Progenitor cell of endocrine pancreas (in vitro differentiated cells): ENCODE data around the gene FOXN3. TPM values are rescaled to one million over a fixed set of nuclear protein-coding genes. Genes with fewer than 3 reads are reported as not detected.
"Not testable (repeated sequence)": the region's sequence is repeated elsewhere in the genome, so short reads cannot be mapped to it uniquely, and the experiment has no call there.

Experiments
- DNase-seq: peaks from one replicate; pipeline ENCODE4 v3.0.0; 2021; ENCODE audit warnings: low spot score; ENCODE audit not compliant: unreplicated experiment
- H3K27ac Mint-ChIP-seq: 2 replicates; pipeline ENCODE4 v1.8.0; 2021; ENCODE audit warnings: mild to moderate bottlenecking, moderate library complexity, mixed read lengths
- H3K27me3 Mint-ChIP-seq: 2 replicates; pipeline ENCODE4 v1.8.0; 2021; ENCODE audit warnings: mixed read lengths
- H3K36me3 Mint-ChIP-seq: 2 replicates; pipeline ENCODE4 v1.8.0; 2022; ENCODE audit warnings: mixed read lengths; ENCODE audit not compliant: insufficient read depth
- H3K4me1 Mint-ChIP-seq: 2 replicates; pipeline ENCODE4 v1.8.0; 2021; ENCODE audit warnings: low read depth, mixed read lengths
- H3K4me3 Mint-ChIP-seq: 2 replicates; pipeline ENCODE4 v1.8.0; 2021; ENCODE audit warnings: low read depth, mild to moderate bottlenecking, moderate library complexity, mixed read lengths
- H3K9me3 Mint-ChIP-seq: 2 replicates; pipeline ENCODE4 v1.8.0; 2021; ENCODE audit warnings: low read depth, mixed read lengths
- total RNA-seq: library from RNA; stranded (reverse); gene quantifications from 2 replicates; pipeline ENCODE4 v1.2.1, GENCODE V29; 2021
- TF ChIP-seq, protein P1 (sequence below): fragments of 200-600 bp; sonication (generic); IDR thresholded peaks from one replicate; pipeline ENCODE4 v1.5.0; 2021; ENCODE audit warnings: antibody characterized with exemption, mild to moderate bottlenecking; ENCODE audit not compliant: unreplicated experiment

FOXN3 gene
- total RNA-seq, 1 donor from 2014 or later, result 25.8 TPM

- DNase-seq, result no peak
- Mint-ChIP-seq H3K9me3 (no peaks in the 10 kb centered on the region), H3K36me3 (peaks cover 9% of the 10 kb centered on the region), H3K27me3 (no peaks in the 10 kb centered on the region), H3K4me3 (no peak overlapping the region), H3K27ac (no peak overlapping the region), H3K4me1 (peaks cover 4% of the 10 kb centered on the region)
- TF ChIP-seq, protein P1, sequence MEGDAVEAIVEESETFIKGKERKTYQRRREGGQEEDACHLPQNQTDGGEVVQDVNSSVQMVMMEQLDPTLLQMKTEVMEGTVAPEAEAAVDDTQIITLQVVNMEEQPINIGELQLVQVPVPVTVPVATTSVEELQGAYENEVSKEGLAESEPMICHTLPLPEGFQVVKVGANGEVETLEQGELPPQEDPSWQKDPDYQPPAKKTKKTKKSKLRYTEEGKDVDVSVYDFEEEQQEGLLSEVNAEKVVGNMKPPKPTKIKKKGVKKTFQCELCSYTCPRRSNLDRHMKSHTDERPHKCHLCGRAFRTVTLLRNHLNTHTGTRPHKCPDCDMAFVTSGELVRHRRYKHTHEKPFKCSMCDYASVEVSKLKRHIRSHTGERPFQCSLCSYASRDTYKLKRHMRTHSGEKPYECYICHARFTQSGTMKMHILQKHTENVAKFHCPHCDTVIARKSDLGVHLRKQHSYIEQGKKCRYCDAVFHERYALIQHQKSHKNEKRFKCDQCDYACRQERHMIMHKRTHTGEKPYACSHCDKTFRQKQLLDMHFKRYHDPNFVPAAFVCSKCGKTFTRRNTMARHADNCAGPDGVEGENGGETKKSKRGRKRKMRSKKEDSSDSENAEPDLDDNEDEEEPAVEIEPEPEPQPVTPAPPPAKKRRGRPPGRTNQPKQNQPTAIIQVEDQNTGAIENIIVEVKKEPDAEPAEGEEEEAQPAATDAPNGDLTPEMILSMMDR, result no peak
Observed at GRCh38 chr14:89158701-89159100, 258.3 kb downstream of the FOXN3 start.

DNA sequence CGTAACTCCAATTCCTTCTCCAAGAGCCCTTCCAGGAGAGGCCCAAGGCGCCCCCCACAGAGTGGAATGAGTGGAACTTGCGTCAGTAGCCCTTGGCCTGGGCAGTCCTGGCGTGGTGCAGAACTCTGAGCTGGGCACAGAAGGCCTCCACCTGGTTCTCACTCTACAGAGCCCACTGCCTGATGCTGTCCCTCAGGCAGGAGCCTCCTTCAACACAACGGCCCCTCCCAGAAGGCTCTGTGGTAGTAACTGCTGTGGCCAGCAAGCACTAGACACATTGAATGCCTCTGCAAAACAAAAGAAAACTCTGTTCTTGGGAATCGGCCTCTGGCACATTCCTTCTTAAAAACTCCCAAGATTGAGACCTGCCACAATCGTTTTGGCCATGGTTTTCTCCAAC lies 258.9 kb downstream of the FOXN3 start:
- H3K27me3 Mint-ChIP-seq, H3K4me1 Mint-ChIP-seq, H3K27ac Mint-ChIP-seq, H3K4me3 Mint-ChIP-seq, DNase-seq, H3K9me3 Mint-ChIP-seq, H3K36me3 Mint-ChIP-seq: not testable (repeated sequence)

- H3K27me3 Mint-ChIP-seq, result peaks cover 2% of the 10 kb centered on the region
- no peaks in the 10 kb centered on the region for H3K9me3 Mint-ChIP-seq
- no peak for DNase-seq
- TF ChIP-seq, protein P1, result no peak
- peaks cover 3% of the 10 kb centered on the region for H3K36me3 Mint-ChIP-seq
- no peak overlapping the region for H3K27ac Mint-ChIP-seq
- H3K4me1 Mint-ChIP-seq, result peaks cover 4% of the 10 kb centered on the region
- no peak overlapping the region for H3K4me3 Mint-ChIP-seq
Observed at GRCh38 chr14:89155491-89155890, 261.5 kb downstream of the FOXN3 start.

DNA sequence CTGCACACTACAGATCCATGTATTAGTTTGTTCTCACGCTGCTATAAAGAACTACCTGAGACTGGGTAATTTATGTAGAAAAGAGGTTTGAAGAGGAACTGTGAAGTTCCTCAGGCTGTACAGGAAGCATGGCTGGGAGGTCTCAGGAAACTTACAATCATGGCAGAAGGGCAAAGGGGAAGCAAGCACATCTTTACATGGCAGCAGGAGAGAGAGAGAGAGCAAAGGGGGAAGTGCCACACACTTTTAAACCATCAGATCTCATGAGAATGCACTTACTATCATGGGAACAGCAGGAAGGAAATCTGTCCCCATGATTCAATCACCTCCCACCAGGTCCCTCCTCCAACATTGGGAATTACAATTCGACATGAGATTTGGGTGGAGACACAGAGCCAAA lies 265.3 kb downstream of the FOXN3 start:
- not testable (repeated sequence) for H3K36me3 Mint-ChIP-seq, H3K4me1 Mint-ChIP-seq, DNase-seq, H3K9me3 Mint-ChIP-seq, H3K27ac Mint-ChIP-seq, H3K4me3 Mint-ChIP-seq
- peaks cover 18% of the 10 kb centered on the region for H3K27me3 Mint-ChIP-seq

DNA sequence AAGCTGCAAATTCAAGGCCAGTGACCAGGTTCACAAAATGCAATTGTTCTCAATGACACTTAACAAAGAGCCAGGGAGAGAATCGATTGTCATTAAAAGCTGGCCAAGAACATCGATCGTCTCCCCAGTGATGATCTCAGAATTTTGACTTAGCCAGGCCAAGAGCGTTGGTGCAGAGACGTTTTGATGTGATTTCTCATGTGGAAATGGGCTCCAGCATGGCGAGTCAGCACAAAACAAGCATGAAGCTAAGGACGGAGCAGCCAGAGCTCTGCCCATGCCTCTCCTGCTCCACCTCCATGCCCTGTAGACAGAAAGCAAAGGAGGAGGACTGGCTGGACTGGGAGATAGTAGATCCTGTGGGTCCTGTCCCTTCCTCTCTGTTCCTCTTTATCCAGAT lies 270.8 kb downstream of the FOXN3 start:
- H3K36me3 Mint-ChIP-seq, result no peaks in the 10 kb centered on the region
- H3K9me3 Mint-ChIP-seq, result no peaks in the 10 kb centered on the region
- H3K27me3 Mint-ChIP-seq, result peaks cover 34% of the 10 kb centered on the region
- no peak overlapping the region for H3K4me3 Mint-ChIP-seq
- no peak for DNase-seq
- H3K4me1 Mint-ChIP-seq, result no peaks in the 10 kb centered on the region
- H3K27ac Mint-ChIP-seq, result no peak overlapping the region
- TF ChIP-seq, protein P1, result no peak

- Mint-ChIP-seq H3K27me3 (peaks cover 37% of the 10 kb centered on the region), H3K36me3 (no peaks in the 10 kb centered on the region), H3K9me3 (no peaks in the 10 kb centered on the region), H3K4me3 (no peak overlapping the region), H3K27ac (no peak overlapping the region), H3K4me1 (peaks cover 4% of the 10 kb centered on the region)
- TF ChIP-seq, protein P1, result no peak
- DNase-seq, result no peak
Observed at GRCh38 chr14:89144642-89145041, 272.4 kb downstream of the FOXN3 start.
